Liver (tissue), 9 donors: ENCODE measurements around the gene SRSF2. TPM values are rescaled to one million over a fixed set of nuclear protein-coding genes. Genes with fewer than 3 reads are reported as not detected.

ENCODE experiments used
- DNase-seq: peaks from one replicate; pipeline ENCODE4 v3.0.0-alpha.2; 2017; ENCODE audit warnings: low spot score
- H3K27ac ChIP-seq, 2 donors: one replicate each; pipeline ENCODE4 v1.7.0; 2013; ENCODE audit warnings: inconsistent platforms in 2 of 2, low read length in 2 of 2, control low read depth in 1 of 2, low read depth in 1 of 2, mild to moderate bottlenecking in 1 of 2
- H3K27me3 ChIP-seq, 4 donors: one replicate each; pipeline versions ENCODE4 v1.6.1 to v1.7.0; 2013; ENCODE audit warnings: low read length in 3 of 4, inconsistent platforms in 1 of 4, mild to moderate bottlenecking in 1 of 4, moderate library complexity in 1 of 4; ENCODE audit not compliant: control insufficient read depth in 4 of 4, insufficient read depth in 4 of 4
- H3K36me3 ChIP-seq, 4 donors: one replicate each; pipeline versions ENCODE4 v1.6.1 to v1.7.0; 2013; ENCODE audit warnings: low read length in 3 of 4, mild to moderate bottlenecking in 3 of 4, low read depth in 1 of 4, moderate library complexity in 1 of 4; ENCODE audit not compliant: control insufficient read depth in 4 of 4, insufficient read depth in 3 of 4
- H3K4me1 ChIP-seq, 4 donors: one replicate each; pipeline versions ENCODE4 v1.6.1 to v1.7.0; 2013; ENCODE audit warnings: low read length in 3 of 4, mild to moderate bottlenecking in 3 of 4, moderate library complexity in 1 of 4; ENCODE audit not compliant: control insufficient read depth in 4 of 4, insufficient read depth in 4 of 4
- H3K4me3 ChIP-seq, 3 donors: one replicate each; pipeline versions ENCODE4 v1.6.1 to v1.7.0; 2013; ENCODE audit warnings: low read length in 3 of 3, control low read depth in 1 of 3, low read depth in 1 of 3, mild to moderate bottlenecking in 1 of 3
- H3K9ac ChIP-seq, 2 donors: one replicate each; pipeline ENCODE4 v1.7.0; 2013; ENCODE audit warnings: low read length in 2 of 2, mild to moderate bottlenecking in 2 of 2, moderate library complexity in 2 of 2, control low read depth in 1 of 2, low read depth in 1 of 2
- H3K9me3 ChIP-seq, 4 donors: one replicate each; pipeline versions ENCODE4 v1.6.1 to v1.7.0; 2013; ENCODE audit warnings: low read length in 3 of 4; ENCODE audit not compliant: control insufficient read depth in 4 of 4
- ATF3 ChIP-seq: IDR thresholded peaks from 2 replicates; pipeline ENCODE4 v1.6.1; 2016; ENCODE audit warnings: antibody characterized with exemption
- CTCF ChIP-seq: fragments of 150-350 bp; IDR thresholded peaks from 2 replicates; pipeline ENCODE4 v1.5.1; 2017; ENCODE audit warnings: improper control_type of control experiment, low read depth, low read length; ENCODE audit not compliant: missing input control
- EGR1 ChIP-seq, 2 donors: IDR thresholded peaks; 2 replicates each; pipeline ENCODE4 v1.6.1; 2016 to 2018; ENCODE audit warnings: antibody characterized with exemption in 2 of 2, low read depth in 2 of 2
- FOXA1 ChIP-seq: IDR thresholded peaks from 2 replicates; pipeline ENCODE4 v1.6.1; 2016; ENCODE audit warnings: antibody characterized with exemption
- FOXA2 ChIP-seq: IDR thresholded peaks from 2 replicates; pipeline ENCODE4 v1.6.1; 2016; ENCODE audit warnings: antibody characterized with exemption
- GABPA ChIP-seq, 2 donors: IDR thresholded peaks in 1 of 2; conservative IDR thresholded peaks in 1 of 2; 2 replicates each; pipeline ENCODE4 v1.6.1; 2016; ENCODE audit warnings: antibody characterized with exemption in 2 of 2, mild to moderate bottlenecking in 1 of 2, moderate library complexity in 1 of 2
- HNF4A ChIP-seq, 2 donors: conservative IDR thresholded peaks; 2 replicates each; pipeline ENCODE4 v1.6.1; 2016; ENCODE audit warnings: antibody characterized with exemption in 2 of 2, mild to moderate bottlenecking in 2 of 2
- HNF4G ChIP-seq: IDR thresholded peaks from 2 replicates; pipeline ENCODE4 v1.6.1; 2016; ENCODE audit warnings: antibody characterized with exemption
- JUND ChIP-seq, 2 donors: IDR thresholded peaks; 2 replicates each; pipeline ENCODE4 v1.6.1; 2016; ENCODE audit warnings: antibody characterized with exemption in 2 of 2
- NR2F2 ChIP-seq: IDR thresholded peaks from 2 replicates; pipeline ENCODE4 v1.6.1; 2016; ENCODE audit warnings: antibody characterized with exemption
- RAD21 ChIP-seq, 2 donors: IDR thresholded peaks; 2 replicates each; pipeline ENCODE4 v1.6.1; 2016; ENCODE audit warnings: antibody characterized with exemption in 2 of 2, mild to moderate bottlenecking in 2 of 2
- REST ChIP-seq: IDR thresholded peaks from 2 replicates; pipeline ENCODE4 v1.6.1; 2016; ENCODE audit warnings: antibody characterized with exemption, mild to moderate bottlenecking
- RXRA ChIP-seq, 2 donors: IDR thresholded peaks; 2 replicates each; pipeline ENCODE4 v1.6.1; 2017 to 2018; ENCODE audit warnings: antibody characterized with exemption in 2 of 2, mild to moderate bottlenecking in 1 of 2
- SP1 ChIP-seq: IDR thresholded peaks from 2 replicates; pipeline ENCODE4 v1.6.1; 2018; ENCODE audit warnings: antibody characterized with exemption, mild to moderate bottlenecking
- TAF1 ChIP-seq: conservative IDR thresholded peaks from 2 replicates; pipeline ENCODE4 v1.6.1; 2016; ENCODE audit warnings: antibody characterized with exemption, mild to moderate bottlenecking
- YY1 ChIP-seq: IDR thresholded peaks from 2 replicates; pipeline ENCODE4 v1.6.1; 2016; ENCODE audit warnings: antibody characterized with exemption, mild to moderate bottlenecking
- whole genome bisulfite sequencing: extraction: QIAGEN DNeasy Blood & Tissue Kit; methylation state at CpG from one replicate; pipeline ENCODE4 v1.1.7; 2013; 5-methylcytosine and 5-hydroxymethylcytosine counted together
- polyA plus RNA-seq, 2 donors: library from polyadenylated mRNA; stranded (reverse) in 1 of 2; unstranded in 1 of 2; fragments of 200-250 nt in 1 of 2; fragments of >200 nt in 1 of 2; fragmentation: Nextera tagmentation in 1 of 2; extraction: Ambion mirVana in 1 of 2; gene quantifications; one replicate each; pipeline versions ENCODE4 v1.2.1 to v1.2.3, GENCODE V29; 2013 to 2015
- total RNA-seq, 2 donors: library from RNA; depleted of rRNA; stranded (reverse); fragments of >200 nt; gene quantifications; one replicate each; pipeline ENCODE4 v1.2.3, GENCODE V29; 2014
- donor health status: healthy.
- donor health status: healthy.
- donor health status: healthy.
- donor health status: healthy.
- donor health status: healthy.

SRSF2 gene
- total and polyA plus RNA-seq, 4 donors = 66.5 to 184 (median 150) TPM

- peaks cover 9 to 45% (median 37%) of the 10 kb centered on the region in 4 donors for H3K36me3 ChIP-seq
- H3K9ac ChIP-seq = no peak overlapping the region
- H3K27me3 ChIP-seq = no peaks in the 10 kb centered on the region
- peak overlapping the region; percentile 22 to 58 for H3K27ac ChIP-seq
- peaks cover 0 to 16% (median 9%) of the 10 kb centered on the region in 4 donors for H3K4me1 ChIP-seq
- WGBS = 26% methylated on average over 4 of the region's 4 CpGs
- no peaks in the 10 kb centered on the region for H3K9me3 ChIP-seq
- H3K4me3 ChIP-seq = no peak overlapping the region
- TF ChIP-seq CTCF = peak; percentile 60
- peak; percentile 81 to 83 for TF ChIP-seq RAD21 (IDR thresholded peaks at IDR 0.05)
- no peak for TF ChIP-seq HNF4A (conservative IDR thresholded peaks at IDR 0.05)
- TF ChIP-seq TAF1 = no peak
- no peak for TF ChIP-seq NR2F2
- peak; percentile 89 for DNase-seq
Measured at GRCh38 chr17:76714822-76715495, 22.2 kb downstream of the SRSF2 start.

GRCh38 chr17:76714336-76714735 is 22.8 kb downstream of the SRSF2 start:
- 86% methylated on average over 5 of the region's 5 CpGs for WGBS
- peaks cover 7 to 39% (median 33%) of the 10 kb centered on the region in 4 donors for H3K36me3 ChIP-seq
- peaks cover 0 to 16% (median 10%) of the 10 kb centered on the region in 4 donors for H3K4me1 ChIP-seq

More at GRCh38 chr17:76714336-76714735, 22.8 kb downstream of the SRSF2 start:
- Histone ChIP-seq H3K9me3 (no peaks in the 10 kb centered on the region), H3K27ac (no peak overlapping the region), H3K9ac (no peak overlapping the region), H3K27me3 (no peaks in the 10 kb centered on the region), H3K4me3 (no peak overlapping the region)
- TF ChIP-seq HNF4G (no peak), REST (no peak), EGR1 (IDR thresholded peaks at IDR 0.05; ENCODE audit: low read depth in 2 of 2) (no peak), FOXA1 (no peak), TAF1 (no peak), GABPA (IDR thresholded peaks at IDR 0.05 in 1 of 2, conservative IDR thresholded peaks at IDR 0.05 in 1 of 2) (no peak), HNF4A (conservative IDR thresholded peaks at IDR 0.05) (no peak), CTCF (no peak), JUND (IDR thresholded peaks at IDR 0.05) (no peak), SP1 (no peak), NR2F2 (no peak), RXRA (IDR thresholded peaks at IDR 0.05) (no peak), RAD21 (IDR thresholded peaks at IDR 0.05) (no peak), FOXA2 (no peak), ATF3 (no peak), YY1 (no peak)
- no peak for DNase-seq
